Diencephalon (tissue), 1 donor: ENCODE results near the gene RANBP10. TPM values are rescaled to one million over a fixed set of nuclear protein-coding genes. Genes with fewer than 3 reads are reported as not detected.

Experiments
- small RNA-seq: library from RNA; depleted of rRNA; stranded (forward); fragments of <200 nt; gene quantifications from one replicate; pipeline ENCODE3, GENCODE V24; 2014
- total RNA-seq: library from RNA; depleted of rRNA; stranded (reverse); fragments of >200 nt; gene quantifications from one replicate; pipeline ENCODE4 v1.2.3, GENCODE V29; 2014

Gene RANBP10
- 6.9 TPM for total RNA-seq

GRCh38 chr16:67806428-67807147, at the start of gene RANBP10, which contains the start of gene TSNAXIP1:
RANBP10 (minus strand) TSS chr16:67806560; CDS start chr16:67806536, 24 bp downstream.
TSNAXIP1 (plus strand) TSS chr16:67806889; CDS start chr16:67807150, 261 bp downstream.

GRCh38 chr16:67847064-67847861, 40.9 kb upstream of the RANBP10 start, which contains the start of gene CENPT:
CENPT (minus strand) TSS chr16:67847693; CDS start chr16:67833859, 13,834 bp downstream.

GRCh38 chr16:67846320-67847063, 40.1 kb upstream of the RANBP10 start, which contains the start of gene NUTF2:
NUTF2 (plus strand) TSS chr16:67846933; CDS start chr16:67865131, 18,198 bp downstream.

GRCh38 chr16:67841816-67842508, 35.6 kb upstream of the RANBP10 start, which contains the start of gene THAP11:
THAP11 (plus strand) TSS chr16:67842320; CDS start chr16:67842555, 235 bp downstream.

GRCh38 chr16:67719048-67719777, 87.1 kb downstream of the RANBP10 start, which contains the start of gene GFOD2:
GFOD2 (minus strand) TSS chr16:67719316; CDS start chr16:67685715, 33,601 bp downstream.

Small RNAs within 50 kb of the gene (small RNA-seq; reads per million reads assigned to genes)
- not detected for gene AC040162.2

Other genes starting within 250 kb of the RANBP10 start
- 53.7 TPM for gene CTCF, start 244.0 kb downstream of the RANBP10 start, total RNA-seq
- gene CARMIL2, start 161.4 kb downstream of the RANBP10 start, total RNA-seq, result 4.4 TPM
- gene ACD, start 146.3 kb downstream of the RANBP10 start, total RNA-seq, result 22.4 TPM
- 13.4 TPM for gene PARD6A, start 145.6 kb downstream of the RANBP10 start, total RNA-seq
- gene ENKD1, start 139.8 kb downstream of the RANBP10 start, total RNA-seq, result 11.3 TPM
- gene C16orf86, start 139.7 kb downstream of the RANBP10 start, total RNA-seq, result 2.5 TPM
- 57.2 TPM for gene GFOD2, start 87.2 kb downstream of the RANBP10 start, total RNA-seq
- 6.2 TPM for gene TSNAXIP1, start 329 bp upstream of the RANBP10 start, total RNA-seq
- 23.8 TPM for gene THAP11, start 35.8 kb upstream of the RANBP10 start, total RNA-seq
- 134 TPM for gene NUTF2, start 40.4 kb upstream of the RANBP10 start, total RNA-seq
- gene CENPT, start 41.1 kb upstream of the RANBP10 start, total RNA-seq, result 27.9 TPM
- gene EDC4, start 66.5 kb upstream of the RANBP10 start, total RNA-seq, result 52.4 TPM
- gene NRN1L, start 78.3 kb upstream of the RANBP10 start, total RNA-seq, result not detected
- 11.8 TPM for gene PSKH1, start 86.7 kb upstream of the RANBP10 start, total RNA-seq
- 1.8 TPM for gene CTRL, start 125.3 kb upstream of the RANBP10 start, total RNA-seq
- gene PSMB10, start 130.3 kb upstream of the RANBP10 start, total RNA-seq, result 19.4 TPM
- 5.3 TPM for gene LCAT, start 137.6 kb upstream of the RANBP10 start, total RNA-seq
- gene SLC12A4, start 162.1 kb upstream of the RANBP10 start, total RNA-seq, result 27.9 TPM
- gene DPEP3, start 173.9 kb upstream of the RANBP10 start, total RNA-seq, result 0.23 TPM
- gene DPEP2, start 192.9 kb upstream of the RANBP10 start, total RNA-seq, result 1.4 TPM
- gene DPEP2NB, start 209.4 kb upstream of the RANBP10 start, total RNA-seq, result not detected
- 10.4 TPM for gene DDX28, start 216.7 kb upstream of the RANBP10 start, total RNA-seq
- gene DUS2, start 216.7 kb upstream of the RANBP10 start, total RNA-seq, result 11.8 TPM